HG02973 (cell line): ENCODE data around the gene CLDN11.

Experiments used
- ATAC-seq: cut with Tn5 transposase; IDR thresholded peaks from one replicate; pipeline ENCODE4 v1.9.1; 2021; ENCODE audit warnings: moderate library complexity; ENCODE audit not compliant: unreplicated experiment

Gene CLDN11

GRCh38 chr3:170418422-170419398, at the start of gene CLDN11:
Gene CLDN11 (plus strand): TSS chr3:170418868. CDS start chr3:170419067, 199 bp downstream.
- ATAC-seq: no peak

GRCh38 chr3:170368921-170369320, 49.7 kb upstream of the CLDN11 start:
- ATAC-seq: no peak

GRCh38 chr3:170372190-170372879, 46.3 kb upstream of the CLDN11 start:
- ATAC-seq: no peak

GRCh38 chr3:170383567-170383966, 35.1 kb upstream of the CLDN11 start:
- ATAC-seq: no peak

- no peak for ATAC-seq
Measured at GRCh38 chr3:170386468-170386867, 32.2 kb upstream of the CLDN11 start.

- no peak for ATAC-seq
Measured at GRCh38 chr3:170387950-170388349, 30.7 kb upstream of the CLDN11 start.

GRCh38 chr3:170391108-170391507, 27.6 kb upstream of the CLDN11 start:
- no peak for ATAC-seq

- ATAC-seq: no peak
Measured at GRCh38 chr3:170397685-170398084, 21.0 kb upstream of the CLDN11 start.

GRCh38 chr3:170405101-170405500, 13.6 kb upstream of the CLDN11 start:
- no peak for ATAC-seq

- no peak for ATAC-seq
Measured at GRCh38 chr3:170410428-170411029, 8.1 kb upstream of the CLDN11 start.

GRCh38 chr3:170413291-170413690, 5.4 kb upstream of the CLDN11 start:
- ATAC-seq: no peak

GRCh38 chr3:170414202-170414663, 4.4 kb upstream of the CLDN11 start:
- no peak for ATAC-seq

GRCh38 chr3:170417090-170417489, 1.6 kb upstream of the CLDN11 start:
- ATAC-seq: no peak

GRCh38 chr3:170419557-170420087, 954 bp downstream of the CLDN11 start:
- no peak for ATAC-seq

- ATAC-seq: no peak
Measured at GRCh38 chr3:170420307-170420821, 1.7 kb downstream of the CLDN11 start.

- no peak for ATAC-seq
Measured at GRCh38 chr3:170421111-170421641, 2.5 kb downstream of the CLDN11 start.

- no peak for ATAC-seq
Measured at GRCh38 chr3:170421758-170422157, 3.1 kb downstream of the CLDN11 start.

GRCh38 chr3:170423001-170423615, 4.4 kb downstream of the CLDN11 start:
- no peak for ATAC-seq

GRCh38 chr3:170424879-170425278, 6.2 kb downstream of the CLDN11 start:
- no peak for ATAC-seq
